Measurements from ENCODE around the gene FOXO6.
"Not testable (repeated sequence)": the region's sequence is repeated elsewhere in the genome, so short reads cannot be mapped to it uniquely, and the experiment has no call there.

Gene FOXO6

DNA sequence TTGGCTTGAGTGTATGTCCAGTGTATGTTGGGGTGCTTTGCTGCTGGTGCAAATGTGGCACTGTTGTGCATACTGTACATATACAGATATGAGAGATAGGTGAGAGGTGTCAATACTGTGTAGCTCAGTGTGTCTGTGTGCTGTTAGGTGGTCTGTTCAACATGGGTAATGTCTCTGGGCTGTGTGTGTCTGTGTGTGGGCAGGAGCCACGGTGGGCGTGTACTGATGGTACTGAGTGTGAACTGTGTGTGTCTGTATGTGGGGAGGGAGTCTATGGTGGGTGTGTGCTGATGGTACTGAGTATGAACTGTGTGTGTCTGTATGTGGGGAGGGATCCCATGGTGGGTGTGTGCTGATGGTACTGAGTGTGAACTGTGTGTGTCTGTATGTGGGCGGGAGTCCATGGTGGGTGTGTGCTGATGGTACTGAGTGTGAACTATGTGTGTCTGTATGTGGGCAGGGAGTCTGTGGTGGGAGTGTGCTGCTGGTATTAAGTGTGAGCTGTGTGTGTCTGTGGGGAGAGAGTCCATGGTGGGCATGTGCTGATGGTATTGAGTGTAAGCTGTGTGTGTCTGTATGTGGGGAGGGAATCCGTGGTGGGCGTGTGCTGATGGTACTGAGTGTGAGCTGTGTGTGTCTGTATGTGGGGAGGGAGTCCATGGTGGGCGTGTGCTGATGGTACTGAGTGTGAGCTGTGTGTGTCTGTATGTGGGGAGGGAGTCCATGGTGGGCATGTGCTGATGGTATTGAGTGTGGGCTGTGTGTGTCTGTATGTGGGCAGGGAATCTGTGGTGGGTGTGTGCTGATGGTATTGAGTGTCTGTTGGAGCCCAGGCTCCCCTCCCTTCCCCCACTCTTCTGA is 32.2 kb upstream of the FOXO6 start:
- DNase-seq (ENCODE audit: low read depth in 1 of 2, low spot score in 1 of 2): no peak

GRCh38 chr1:41329662-41330587 is 31.3 kb upstream of the FOXO6 start:
- DNase-seq (ENCODE audit: low read depth in 1 of 2, low spot score in 1 of 2): no peak

- DNase-seq (ENCODE audit: low read depth in 1 of 2, low spot score in 1 of 2): no peak
These were observed 30.4 kb upstream of the FOXO6 start for GRCh38 chr1:41330588-41331545.

- no peak for DNase-seq (ENCODE audit: low read depth in 1 of 2, low spot score in 1 of 2)
These were observed 29.7 kb upstream of the FOXO6 start for GRCh38 chr1:41331546-41331917.

- not testable (repeated sequence) for DNase-seq (ENCODE audit: low read depth in 1 of 2, low spot score in 1 of 2)
These were observed 29.1 kb upstream of the FOXO6 start for GRCh38 chr1:41332161-41332560.

DNA sequence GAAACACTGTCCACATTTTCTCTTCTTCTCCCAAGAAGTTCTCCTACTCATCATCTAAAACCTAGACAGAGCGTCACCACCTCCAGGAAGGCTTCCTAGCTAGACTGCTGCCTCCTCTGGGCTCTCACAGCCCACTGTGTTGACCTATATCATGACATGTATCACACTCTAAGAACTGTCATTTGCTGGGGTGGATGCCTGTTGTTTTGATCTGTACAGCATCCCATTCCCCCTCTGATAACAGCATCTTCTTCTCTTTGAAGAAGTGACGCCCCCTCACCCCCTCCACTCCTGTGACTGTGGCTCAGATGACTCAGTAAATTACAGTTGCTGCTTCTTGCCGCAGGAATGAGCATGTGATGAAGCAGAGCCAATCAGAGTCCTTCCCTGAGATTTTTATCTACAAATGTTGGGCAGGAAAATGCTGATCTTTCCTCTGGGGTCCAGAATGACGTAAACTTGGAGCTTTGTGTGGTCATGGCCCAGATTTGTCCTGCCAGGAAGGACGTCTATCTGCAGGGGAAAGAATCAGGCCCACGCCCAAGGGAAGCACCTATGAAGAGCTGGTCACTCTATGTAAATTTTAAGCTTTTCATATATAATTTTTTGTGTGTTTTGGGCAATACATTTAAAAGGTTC is 28.0 kb upstream of the FOXO6 start:
- DNase-seq (ENCODE audit: low read depth in 1 of 2, low spot score in 1 of 2): no peak

DNA sequence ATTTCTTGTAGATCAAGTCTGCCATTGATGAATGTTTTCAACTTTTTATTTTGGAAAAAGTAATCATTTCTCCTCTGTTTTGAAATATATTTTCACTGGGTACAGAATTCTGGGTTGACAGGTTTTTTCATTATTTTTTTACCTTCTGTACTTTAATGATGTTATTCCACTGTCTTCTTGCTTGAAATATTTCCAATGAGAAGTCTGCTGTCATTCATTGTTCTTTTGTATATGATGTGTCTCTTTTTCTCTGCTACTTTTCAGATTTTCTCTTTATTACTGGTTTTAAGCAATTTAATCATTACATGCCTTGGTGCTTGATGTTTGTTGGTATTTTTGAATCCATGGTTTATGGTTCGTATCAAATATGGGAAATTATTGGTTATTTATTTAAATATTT is 22.4 kb upstream of the FOXO6 start:
- DNase-seq (ENCODE audit: low read depth in 1 of 2, low spot score in 1 of 2): no peak

DNA sequence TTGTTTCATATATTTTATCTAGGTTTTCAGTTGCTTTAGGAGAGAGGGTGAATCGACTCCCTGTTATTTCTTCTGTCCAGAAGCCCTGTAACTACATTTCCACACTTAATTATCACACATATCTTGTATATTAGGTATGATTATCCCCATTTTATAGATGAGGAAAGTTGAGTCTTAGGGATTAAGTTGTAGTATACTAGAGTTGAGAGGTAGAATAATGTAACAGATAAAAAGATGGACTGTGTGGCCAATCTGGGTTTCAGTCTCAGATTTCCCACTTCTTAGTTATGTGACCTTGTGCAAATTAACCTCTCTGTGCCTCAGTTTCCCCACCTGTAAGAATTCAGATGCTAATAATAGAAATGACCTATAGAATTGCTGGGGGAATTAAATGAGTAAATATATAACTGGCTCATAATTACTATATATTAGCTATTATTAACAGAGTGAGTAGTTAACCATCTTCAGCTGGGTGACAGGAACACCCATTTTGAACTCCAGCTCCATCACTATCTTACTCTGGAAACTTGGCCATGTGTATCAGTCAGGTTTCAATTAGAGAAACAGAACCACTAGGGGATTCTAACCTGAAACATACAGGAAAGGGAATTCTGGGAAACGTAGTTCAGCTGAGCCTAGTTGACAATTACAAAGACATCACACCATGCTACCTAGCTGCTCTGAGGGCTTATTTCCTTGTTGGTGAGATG is 20.4 kb upstream of the FOXO6 start:
- DNase-seq (ENCODE audit: low read depth in 1 of 2, low spot score in 1 of 2): no peak

DNA sequence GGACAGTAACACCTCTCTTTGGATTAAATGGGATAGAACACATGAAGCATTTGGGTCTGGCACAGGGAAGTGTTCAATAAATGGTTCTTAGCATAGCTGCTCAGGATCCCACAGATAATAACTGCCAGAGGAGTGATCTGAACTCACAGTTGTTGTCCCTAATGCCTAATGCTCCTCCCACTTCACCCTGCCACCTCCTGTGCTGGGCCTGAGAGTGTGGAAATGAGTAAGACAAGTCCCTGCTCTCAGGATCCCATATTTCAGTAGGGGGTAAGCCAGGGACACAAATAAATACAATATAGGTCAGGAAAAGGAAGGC is 19.9 kb upstream of the FOXO6 start:
- DNase-seq (ENCODE audit: low read depth in 1 of 2, low spot score in 1 of 2): no peak

DNA sequence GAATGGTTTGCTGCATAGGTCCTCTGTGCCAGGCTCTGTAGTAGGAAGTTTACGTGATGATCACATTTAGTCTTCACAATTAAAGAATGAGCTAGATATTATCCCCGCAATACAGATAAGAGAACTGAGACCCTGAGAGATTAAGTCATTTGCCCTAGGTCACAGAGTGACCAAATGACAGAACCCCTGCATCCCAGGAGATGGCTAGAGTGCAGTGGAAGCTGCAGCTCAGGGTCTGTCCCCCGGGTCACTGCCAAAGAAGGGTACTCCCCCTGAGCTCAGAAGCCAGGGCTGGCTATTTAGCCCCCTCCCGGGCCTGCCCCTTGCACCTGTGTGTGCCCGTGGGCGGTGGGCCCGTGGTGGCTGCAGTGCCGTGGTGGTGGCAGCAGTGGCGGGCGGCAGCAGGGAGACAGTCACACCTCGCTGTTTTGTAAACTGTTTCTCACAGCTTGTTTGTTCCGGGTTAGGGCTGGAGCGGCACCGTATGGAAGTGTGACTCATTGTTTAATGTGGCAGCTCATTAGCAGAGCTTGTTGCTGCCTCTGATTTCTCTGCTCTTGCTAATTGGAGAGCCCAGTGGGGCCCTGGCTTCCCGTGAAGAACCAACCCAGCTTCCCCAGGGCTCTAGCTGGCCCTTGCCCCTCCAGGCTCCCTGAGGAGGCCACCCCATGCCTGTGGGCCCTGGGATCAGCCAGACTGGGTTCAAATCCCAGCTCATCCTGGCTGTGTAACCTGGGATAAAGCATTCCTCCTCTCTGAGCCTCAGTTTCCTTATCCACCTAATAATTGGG is 19.3 kb upstream of the FOXO6 start:
- no peak for DNase-seq (ENCODE audit: low read depth in 1 of 2, low spot score in 1 of 2)

GRCh38 chr1:41342774-41343355 is 18.4 kb upstream of the FOXO6 start:
- DNase-seq (ENCODE audit: low read depth in 1 of 2, low spot score in 1 of 2): no peak

DNA sequence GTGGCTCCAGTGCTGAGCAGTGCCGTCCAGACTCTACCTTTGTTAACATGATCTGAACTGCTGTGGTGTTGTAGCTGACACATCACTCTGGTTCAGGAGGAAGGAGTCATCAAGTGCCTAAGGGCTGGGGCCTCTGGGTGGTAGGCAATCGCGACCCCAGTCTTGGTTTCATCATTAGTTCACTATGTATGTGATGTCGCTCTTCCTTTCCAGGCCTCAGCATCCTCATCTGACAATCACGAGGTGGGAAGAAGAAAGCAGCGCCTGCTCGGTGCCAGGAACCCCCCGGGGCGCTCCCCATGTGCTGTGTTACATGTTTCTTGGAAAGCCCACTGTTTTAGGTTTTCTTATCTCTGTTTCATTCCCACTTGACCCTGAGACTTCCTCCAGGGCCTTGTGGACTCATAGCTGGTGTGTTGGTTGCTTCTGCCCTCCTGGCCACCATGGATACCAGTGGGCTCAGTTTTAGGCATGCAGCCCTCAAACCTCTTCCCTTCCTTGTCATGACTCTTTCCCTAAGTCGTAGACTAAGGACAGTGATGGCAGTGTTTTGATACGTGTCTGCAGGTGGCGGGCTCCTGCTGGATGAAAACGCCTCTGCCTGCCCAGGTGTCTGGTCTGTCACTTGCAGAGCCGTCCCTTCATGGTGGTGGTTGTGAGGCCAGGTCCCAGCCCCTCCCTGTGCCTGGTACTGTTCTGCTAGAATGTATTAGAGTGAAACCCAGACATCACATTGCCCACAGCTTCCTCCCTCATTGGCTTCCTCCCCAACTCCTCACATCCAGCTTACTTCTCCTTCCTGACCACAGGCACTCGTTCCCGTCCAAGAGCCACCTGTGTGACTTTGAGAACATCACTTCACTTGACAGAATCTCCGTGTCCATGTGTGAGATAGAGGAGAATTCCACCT is 17.2 kb upstream of the FOXO6 start:
- no peak for DNase-seq (ENCODE audit: low read depth in 1 of 2, low spot score in 1 of 2)

GRCh38 chr1:41344708-41345159 is 16.5 kb upstream of the FOXO6 start:
- no peak for DNase-seq (ENCODE audit: low read depth in 1 of 2, low spot score in 1 of 2)

GRCh38 chr1:41345434-41346075 is 15.7 kb upstream of the FOXO6 start:
- no peak for DNase-seq (ENCODE audit: low read depth in 1 of 2, low spot score in 1 of 2)

- DNase-seq (ENCODE audit: low read depth in 1 of 2, low spot score in 1 of 2): no peak
These were observed 14.0 kb upstream of the FOXO6 start for GRCh38 chr1:41347276-41347675.

- DNase-seq (ENCODE audit: low read depth in 1 of 2, low spot score in 1 of 2): no peak
These were observed 12.8 kb upstream of the FOXO6 start for GRCh38 chr1:41348394-41348793.

DNA sequence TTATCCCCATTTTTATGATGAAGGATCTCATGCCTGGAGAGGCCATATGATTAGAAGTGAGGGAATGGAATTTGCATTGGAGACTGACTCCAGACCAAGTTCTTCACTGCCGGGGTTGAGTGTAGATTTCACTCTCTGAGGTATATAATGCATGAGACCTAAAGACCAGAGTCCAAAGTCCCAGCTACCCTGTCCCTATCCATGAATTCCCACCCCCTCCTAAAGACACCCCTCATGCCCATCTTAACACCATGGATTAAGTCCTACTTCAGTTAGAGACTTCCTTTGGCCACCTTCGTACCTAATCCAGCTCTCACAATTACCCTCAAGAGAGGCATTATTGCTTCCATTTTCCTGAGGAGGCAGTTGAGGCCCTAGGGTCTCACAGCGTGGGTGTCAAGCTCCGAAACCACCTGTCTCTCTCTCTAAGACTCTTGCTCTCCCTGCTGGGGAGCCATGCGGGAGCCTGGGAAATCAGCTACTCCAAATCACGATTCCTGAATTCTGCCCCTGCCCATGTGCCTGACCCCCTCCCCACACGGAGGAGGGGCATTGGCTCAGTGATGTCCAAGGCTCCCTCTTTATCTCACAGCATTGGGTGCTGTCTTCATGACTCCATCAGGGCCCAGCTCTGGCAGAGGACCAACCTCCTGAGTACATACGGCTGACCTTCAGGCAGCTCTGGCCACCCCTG is 11.7 kb upstream of the FOXO6 start:
- DNase-seq (ENCODE audit: low read depth in 1 of 2, low spot score in 1 of 2): no peak

Measured in activated T-helper 1 cell treated with anti-CD3 and anti-CD28 coated beads, Interleukin-2, amount 50 U/mL, for 16 hours (primary cell).